NK-92 (cell line): Measurements from ENCODE around the gene LRBA.

Source experiments
- DNase-seq: peaks from one replicate; lab custom pipeline; 2025; ENCODE audit not compliant: unreplicated experiment; lab: John Stamatoyannopoulos, UW

LRBA gene

DNA sequence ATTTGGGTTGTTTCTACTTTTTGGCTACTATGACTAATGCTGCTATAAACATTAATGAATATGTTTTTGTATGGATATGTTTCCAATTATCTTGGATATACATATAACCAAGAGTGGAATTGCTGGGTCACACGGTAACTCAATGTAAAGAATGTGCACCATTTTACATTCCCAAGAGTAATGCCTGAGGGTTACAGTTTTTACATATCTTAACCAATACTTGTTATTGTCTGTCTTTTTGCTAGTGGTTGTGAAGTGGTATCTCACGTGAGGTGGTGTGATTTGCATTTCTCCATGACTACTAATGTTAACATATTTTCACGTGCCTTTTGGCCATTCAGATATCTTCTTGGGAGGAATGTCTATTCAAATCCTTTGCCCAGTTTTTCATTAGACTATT lies 633.5 kb downstream of the LRBA start:
- DNase-seq = no peak

- DNase-seq = no peak
Measured at GRCh38 chr4:150381036-150381435, 634.0 kb downstream of the LRBA start.

DNA sequence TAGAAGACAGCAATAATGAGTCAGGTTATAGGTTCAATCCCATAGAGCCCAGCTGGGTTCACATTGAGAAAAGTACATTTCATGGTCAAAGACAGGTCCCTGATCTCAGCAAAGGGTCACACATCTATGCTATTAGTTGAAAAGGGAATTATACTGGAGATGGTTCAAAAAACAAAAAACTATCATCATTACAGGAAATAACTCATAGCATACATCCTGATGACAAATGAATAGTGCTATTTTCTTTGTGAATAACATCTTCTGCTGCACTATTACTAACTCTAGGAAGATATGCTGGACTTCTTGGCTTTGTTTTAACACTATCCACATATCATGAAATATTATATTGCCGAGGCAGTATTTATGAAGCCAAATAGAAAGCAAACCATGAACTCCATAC lies 635.6 kb downstream of the LRBA start:
- no peak for DNase-seq

DNA sequence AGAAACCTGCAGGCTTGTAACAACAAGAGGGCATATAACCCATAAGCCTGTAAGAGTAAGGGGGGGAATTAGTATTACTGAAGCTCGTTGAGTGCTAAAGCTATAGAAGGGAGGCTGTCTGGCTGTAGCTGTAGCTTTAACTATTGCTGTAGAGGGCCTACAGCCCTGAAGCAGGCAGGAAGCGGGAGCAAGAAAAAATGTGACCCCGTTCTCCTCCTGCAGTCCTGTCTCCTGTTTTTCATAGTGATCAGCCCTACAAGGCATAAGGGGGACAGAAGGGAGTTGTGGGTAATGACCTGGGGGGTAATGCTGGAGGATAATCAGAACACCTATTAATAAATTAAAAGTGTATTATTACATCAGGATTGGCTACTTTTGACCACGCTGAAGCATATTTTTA lies 640.1 kb downstream of the LRBA start:
- DNase-seq = no peak

DNA sequence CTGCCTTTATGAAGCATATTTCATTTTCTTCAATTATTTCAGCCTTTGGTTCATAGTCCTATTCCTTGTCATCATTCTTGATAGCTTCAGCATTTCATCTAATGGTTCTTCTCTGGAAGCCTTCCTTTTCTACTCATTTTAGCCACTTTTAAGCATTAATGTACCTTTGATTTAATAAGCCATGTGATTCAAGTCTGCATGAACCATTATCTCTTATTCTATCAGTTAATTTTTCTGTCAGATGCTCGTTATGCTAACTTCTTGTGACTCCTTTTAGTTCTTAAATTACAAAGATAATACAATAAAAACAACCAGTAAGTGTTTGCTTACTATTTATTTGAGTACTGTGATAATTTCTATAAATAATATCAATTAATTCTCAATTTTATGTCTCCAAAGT lies 643.2 kb downstream of the LRBA start:
- DNase-seq = no peak

DNA sequence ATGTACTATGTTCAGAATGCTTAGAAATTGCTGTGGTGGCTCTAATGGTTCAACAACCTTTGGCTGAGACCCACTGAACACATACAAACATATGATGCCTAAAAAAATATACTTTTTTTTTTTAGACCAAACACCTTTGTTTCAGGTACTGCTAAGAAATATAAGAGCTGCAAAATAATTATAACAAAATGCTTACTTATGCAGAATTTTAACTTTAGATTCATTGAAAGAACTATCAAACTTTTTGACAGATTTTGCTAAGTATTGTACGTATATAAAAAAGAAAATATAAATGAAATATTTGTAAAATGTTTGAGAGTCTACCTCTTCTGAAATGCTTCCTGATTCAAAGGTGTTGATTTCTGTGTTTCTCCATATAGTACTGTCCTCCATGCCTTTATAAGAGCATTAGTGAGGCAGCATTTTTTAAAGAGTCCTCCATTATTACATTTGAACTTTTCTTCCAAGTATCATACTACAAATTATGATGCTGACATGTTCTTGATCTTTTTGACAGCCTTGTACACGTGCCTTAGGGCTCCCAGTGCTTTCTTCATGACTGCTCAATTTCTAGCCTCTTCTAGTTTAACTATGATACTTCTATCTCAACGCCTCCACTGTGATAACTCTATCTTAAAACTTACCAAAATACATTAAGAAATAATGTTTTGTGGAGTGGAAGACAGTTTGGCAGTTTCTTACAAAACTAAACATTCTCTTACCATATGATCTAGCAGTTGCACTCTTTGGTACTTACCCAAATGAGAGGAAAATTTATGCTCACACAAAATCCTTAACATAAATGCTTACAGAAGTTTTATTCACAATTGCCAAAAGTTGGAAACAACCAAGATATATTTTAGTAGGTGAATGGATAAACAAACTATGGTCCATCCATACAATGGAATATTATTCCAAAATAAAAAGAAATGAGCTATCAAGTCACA lies 645.4 kb downstream of the LRBA start:
- DNase-seq = no peak

- no peak for DNase-seq
Measured at GRCh38 chr4:150368667-150369066, 646.4 kb downstream of the LRBA start.

DNA sequence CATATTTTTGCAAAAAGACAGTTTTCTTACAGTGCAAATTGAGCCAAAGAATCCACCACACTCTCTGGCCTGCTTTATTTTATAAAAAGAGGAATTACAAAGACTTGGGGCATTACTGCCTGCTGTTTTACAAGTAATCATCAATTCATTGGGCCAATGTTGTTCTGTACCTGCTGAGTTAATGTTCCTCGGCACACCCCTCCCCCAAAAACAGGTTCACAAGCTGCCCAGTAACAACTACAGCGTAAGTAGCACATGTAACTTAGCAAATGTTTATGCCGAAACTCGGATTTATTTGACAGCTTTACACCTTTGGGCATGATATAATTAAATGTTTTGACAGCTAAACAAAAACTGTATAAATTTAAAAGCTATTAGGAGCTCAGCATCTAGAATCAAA lies 647.8 kb downstream of the LRBA start:
- no peak for DNase-seq

DNA sequence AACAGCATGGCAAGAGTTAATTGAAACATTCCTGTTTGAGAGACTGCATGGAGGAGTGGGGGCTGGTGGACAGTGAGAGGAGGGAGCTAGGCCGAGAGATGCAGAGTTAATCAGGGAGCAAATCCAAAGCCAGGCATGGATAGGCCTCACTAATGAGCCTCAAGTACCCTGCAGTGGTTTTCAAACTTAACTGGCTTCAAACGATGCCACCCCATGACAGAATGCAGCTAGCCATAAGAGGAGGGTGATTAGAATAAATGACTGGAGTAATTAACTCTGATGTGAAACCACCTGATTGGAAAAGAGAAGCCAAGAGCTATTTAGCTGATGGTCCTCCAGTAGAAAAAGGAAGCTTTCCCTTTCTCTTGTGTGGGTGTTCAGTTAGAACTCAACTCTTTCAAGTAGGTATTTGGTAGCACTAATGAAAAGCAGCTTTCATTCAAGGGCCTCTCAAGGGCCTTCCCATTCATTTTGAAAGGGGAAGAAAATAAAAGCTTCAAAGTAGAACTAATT lies 648.5 kb downstream of the LRBA start:
- DNase-seq = no peak

GRCh38 chr4:150363721-150364688 lies 651.1 kb downstream of the LRBA start:
- DNase-seq = no peak

DNA sequence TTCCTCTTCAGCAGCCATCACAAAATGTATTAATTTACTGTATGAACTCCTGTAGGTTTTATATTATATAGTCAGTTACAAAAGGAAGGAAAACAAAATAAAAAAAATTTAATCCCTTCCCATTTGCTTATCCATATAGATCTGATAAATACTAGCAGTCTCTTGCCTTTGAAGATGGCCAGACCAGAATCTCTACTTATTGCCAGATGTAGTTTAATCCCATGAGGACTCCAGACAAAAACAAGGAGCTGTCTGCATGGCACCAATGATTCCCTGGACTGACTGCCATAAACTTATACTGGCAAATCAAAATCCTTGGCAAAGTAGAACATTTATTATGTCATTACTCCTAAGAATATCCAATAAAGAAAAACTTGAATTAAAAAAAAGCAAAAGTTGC lies 656.4 kb downstream of the LRBA start:
- no peak for DNase-seq

DNA sequence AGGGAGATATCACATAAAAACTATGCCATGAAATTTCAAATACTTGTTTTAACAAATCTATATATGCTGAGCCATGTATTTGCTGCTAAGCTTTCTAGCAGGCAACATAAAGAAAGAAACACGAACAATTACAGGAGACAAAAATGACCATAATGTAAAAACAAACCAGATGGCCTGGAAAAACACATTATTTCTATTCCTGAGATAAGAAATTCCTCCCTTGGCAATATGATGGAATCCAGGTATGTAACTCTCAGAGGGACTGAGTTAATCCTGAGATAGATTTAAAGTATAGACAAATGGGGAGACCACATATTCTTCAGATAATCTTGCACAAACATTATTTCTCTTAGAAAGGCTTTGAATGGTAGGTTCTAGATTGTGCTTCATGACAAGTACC lies 657.3 kb downstream of the LRBA start:
- DNase-seq = no peak

- DNase-seq = no peak
Measured at GRCh38 chr4:150355858-150356455, 659.1 kb downstream of the LRBA start.

DNA sequence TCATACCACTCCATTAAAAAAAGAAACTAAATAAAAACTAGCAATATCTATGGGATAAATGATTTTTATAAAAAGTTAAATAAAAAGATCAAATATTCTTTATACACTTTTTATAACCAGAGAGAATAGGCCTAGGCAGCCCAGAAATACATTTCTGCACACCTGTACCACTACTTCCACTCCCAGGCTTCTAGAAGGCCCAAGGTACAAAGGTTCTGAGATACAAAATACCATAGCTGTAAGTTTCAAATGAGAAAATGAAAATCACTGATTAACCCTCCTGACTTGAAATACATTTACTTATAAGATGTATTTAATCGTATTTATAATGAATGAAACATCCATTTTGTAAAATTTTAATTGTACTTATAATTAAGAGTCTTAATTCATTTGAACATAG lies 659.7 kb downstream of the LRBA start:
- no peak for DNase-seq

GRCh38 chr4:150354214-150354796 lies 660.8 kb downstream of the LRBA start:
- no peak for DNase-seq

- no peak for DNase-seq
Measured at GRCh38 chr4:150348079-150348478, 667.0 kb downstream of the LRBA start.

GRCh38 chr4:150345207-150345744 lies 669.8 kb downstream of the LRBA start:
- no peak for DNase-seq

DNA sequence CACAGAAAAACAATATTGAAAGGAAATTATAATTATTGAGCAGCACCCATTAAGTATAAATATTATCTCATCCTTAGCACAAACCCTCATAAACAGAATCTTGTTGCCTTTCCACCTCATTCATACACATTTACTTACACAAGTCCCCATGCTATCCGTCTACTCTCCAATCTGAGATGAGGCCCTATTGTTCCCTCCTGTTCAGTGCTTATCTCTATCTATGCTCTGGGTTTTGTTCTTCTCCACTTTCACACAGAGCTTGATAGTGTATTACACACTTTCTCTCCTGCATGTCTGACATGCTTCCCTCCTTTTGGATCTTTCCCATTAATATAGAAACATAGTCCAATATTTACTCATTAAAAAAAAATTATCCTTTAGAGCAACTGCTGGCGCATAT lies 671.3 kb downstream of the LRBA start:
- no peak for DNase-seq

DNA sequence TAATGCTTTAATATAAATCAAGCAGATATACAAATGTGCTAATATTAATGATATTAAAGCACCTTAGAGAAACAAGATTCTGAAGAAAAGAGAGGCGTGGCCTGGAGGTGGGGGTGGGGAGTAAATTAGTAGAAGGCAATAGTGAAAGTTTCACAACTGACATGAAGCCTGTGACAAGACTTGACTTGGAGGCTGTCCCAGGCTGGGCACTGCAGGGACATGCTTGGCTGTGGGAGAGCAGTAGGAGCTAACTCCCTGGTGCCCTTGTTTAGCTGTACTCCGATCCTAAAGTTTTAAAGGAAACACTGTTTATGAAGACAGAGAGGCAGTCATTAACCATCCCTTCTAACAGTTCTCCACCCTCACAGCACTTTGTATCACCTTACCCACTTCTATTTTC lies 672.1 kb downstream of the LRBA start:
- no peak for DNase-seq

- no peak for DNase-seq
Measured at GRCh38 chr4:150337734-150338133, 677.4 kb downstream of the LRBA start.
